Mesendoderm (in vitro differentiated cells): ENCODE results near the gene CEP170.

Source experiments
- DNase-seq: peaks from one replicate; pipeline ENCODE4 v3.0.0; 2013
- H2AK5ac ChIP-seq: 2 replicates; pipeline ENCODE4 v1.6.1; 2013; ENCODE audit warnings: low read length, inconsistent platforms
- H2BK120ac ChIP-seq: 2 replicates; pipeline ENCODE4 v1.6.1; 2013; ENCODE audit warnings: low read depth, mild to moderate bottlenecking, low read length, moderate library complexity, mixed read lengths
- H2BK15ac ChIP-seq: replicated peaks from 2 replicates; pipeline ENCODE4 v1.6.1; 2013; ENCODE audit warnings: low read depth, mild to moderate bottlenecking, moderate library complexity
- H2BK5ac ChIP-seq: 2 replicates; pipeline ENCODE4 v1.6.1; 2013; ENCODE audit warnings: low read length, inconsistent platforms
- H3K18ac ChIP-seq: 2 replicates; pipeline ENCODE4 v1.6.1; 2013; ENCODE audit warnings: mild to moderate bottlenecking, low read length, mixed read lengths
- H3K23ac ChIP-seq: one replicate; pipeline ENCODE4 v1.6.1; 2013; ENCODE audit warnings: low read length
- H3K27ac ChIP-seq: 2 replicates; pipeline ENCODE4 v1.5.1; 2013; ENCODE audit warnings: low read depth, mild to moderate bottlenecking, inconsistent platforms, low read length, moderate library complexity
- H3K27me3 ChIP-seq: 2 replicates; pipeline ENCODE4 v1.6.1; 2013; ENCODE audit warnings: low read length, control low read depth, mild to moderate bottlenecking, inconsistent platforms; ENCODE audit not compliant: insufficient read depth, poor library complexity
- H3K36me3 ChIP-seq: 2 replicates; pipeline ENCODE4 v1.6.1; 2013; ENCODE audit warnings: low read length, inconsistent platforms; ENCODE audit not compliant: control insufficient read depth, insufficient read depth
- H3K4ac ChIP-seq: one replicate; pipeline ENCODE4 v1.6.1; 2013; ENCODE audit warnings: low read depth, mild to moderate bottlenecking, low read length, moderate library complexity
- H3K4me1 ChIP-seq: 2 replicates; pipeline ENCODE4 v1.6.1; 2013; ENCODE audit warnings: low read depth, low read length, inconsistent platforms; ENCODE audit not compliant: control insufficient read depth
- H3K4me2 ChIP-seq: 2 replicates; pipeline ENCODE4 v1.6.1; 2013; ENCODE audit warnings: low read length
- H3K4me3 ChIP-seq: 2 replicates; pipeline ENCODE4 v1.5.1; 2013; ENCODE audit warnings: mild to moderate bottlenecking, low read length
- H3K56ac ChIP-seq: one replicate; pipeline ENCODE4 v1.6.1; 2013; ENCODE audit warnings: low read length
- H3K79me1 ChIP-seq: 2 replicates; pipeline ENCODE4 v1.6.1; 2013; ENCODE audit warnings: low read length, inconsistent platforms
- H3K79me2 ChIP-seq: 2 replicates; pipeline ENCODE4 v1.6.1; 2013; ENCODE audit warnings: mild to moderate bottlenecking, low read length; ENCODE audit not compliant: control insufficient read depth, insufficient read depth
- H3K9ac ChIP-seq: 2 replicates; pipeline ENCODE4 v1.6.1; 2013; ENCODE audit warnings: low read length, inconsistent platforms
- H4K5ac ChIP-seq: one replicate; pipeline ENCODE4 v1.6.1; 2013; ENCODE audit warnings: low read length
- H4K8ac ChIP-seq: one replicate; pipeline ENCODE4 v1.6.1; 2013; ENCODE audit warnings: low read depth, mild to moderate bottlenecking, control low read depth, low read length, moderate library complexity
- WGBS: extraction: QIAGEN DNeasy Blood & Tissue Kit; methylation state at CpG from one replicate; pipeline ENCODE4 v1.1.7; 2013; ENCODE audit warnings: low lambda C conversion rate, missing lambda C conversion rate; ENCODE audit not compliant: insufficient coverage; ENCODE audit errors: extremely low coverage; 5-methylcytosine and 5-hydroxymethylcytosine counted together

CEP170 gene

GRCh38 chr1:243267471-243267880 lies 12.4 kb upstream of the CEP170 start:
- Histone ChIP-seq H3K9ac (no peak overlapping the region), H2AK5ac (no peak overlapping the region), H3K27ac (no peak overlapping the region), H3K79me1 (no peaks in the 10 kb centered on the region), H3K56ac (no peak overlapping the region), H3K36me3 (no peaks in the 10 kb centered on the region), H3K4me2 (no peak overlapping the region), H2BK120ac (no peak overlapping the region), H3K4me1 (peaks cover 5% of the 10 kb centered on the region), H3K18ac (no peak overlapping the region), H3K4me3 (no peak overlapping the region), H4K5ac (no peak overlapping the region), H2BK5ac (no peak overlapping the region), H4K8ac (no peak overlapping the region), H3K23ac (no peak overlapping the region), H3K79me2 (no peaks in the 10 kb centered on the region), H3K4ac (no peak overlapping the region), H2BK15ac (no peak overlapping the region), H3K27me3 (no peaks in the 10 kb centered on the region)
- DNase-seq: no peak
- WGBS: no CpG with 5 or more reads among the region's 10 CpGs

- H3K56ac ChIP-seq: no peak overlapping the region
- H3K23ac ChIP-seq: no peak overlapping the region
- no peak overlapping the region for H2BK15ac ChIP-seq
- H3K27ac ChIP-seq: no peak overlapping the region
- H3K4me3 ChIP-seq: no peak overlapping the region
- peaks cover 5% of the 10 kb centered on the region for H3K4me1 ChIP-seq
- H3K4ac ChIP-seq: no peak overlapping the region
- no peak overlapping the region for H3K9ac ChIP-seq
- no peak overlapping the region for H2BK120ac ChIP-seq
- H2BK5ac ChIP-seq: no peak overlapping the region
- H4K8ac ChIP-seq: no peak overlapping the region
- H4K5ac ChIP-seq: no peak overlapping the region
- H3K4me2 ChIP-seq: no peak overlapping the region
- H3K36me3 ChIP-seq: no peaks in the 10 kb centered on the region
- no peaks in the 10 kb centered on the region for H3K79me2 ChIP-seq
- H3K79me1 ChIP-seq: no peaks in the 10 kb centered on the region
- no peak overlapping the region for H3K18ac ChIP-seq
- DNase-seq: peak; percentile 23
- H3K27me3 ChIP-seq: no peaks in the 10 kb centered on the region
- no CpG with 5 or more reads among the region's 4 CpGs for WGBS
- H2AK5ac ChIP-seq: no peak overlapping the region
These were observed 11.2 kb upstream of the CEP170 start for GRCh38 chr1:243266231-243266630.

DNA sequence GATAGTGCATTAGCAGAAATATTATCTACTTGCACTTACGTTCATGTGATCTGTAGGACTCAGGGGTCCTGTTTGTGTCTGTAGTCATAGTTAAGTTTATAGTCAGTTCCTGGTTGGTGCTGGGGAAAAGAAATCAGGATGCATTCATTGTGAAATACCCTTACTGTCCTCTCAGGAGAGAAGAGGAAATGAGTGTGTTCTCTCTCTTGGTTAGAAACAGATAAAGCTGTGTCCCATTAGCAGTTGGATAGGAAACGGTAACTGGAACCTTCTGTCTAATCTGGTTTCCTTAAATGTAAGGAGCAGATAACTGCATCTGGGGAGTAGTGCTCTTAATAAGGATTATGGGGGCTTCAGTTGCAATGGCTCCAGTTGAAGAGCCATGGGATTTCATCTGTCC lies 9.6 kb upstream of the CEP170 start:
- Histone ChIP-seq H3K36me3 (no peaks in the 10 kb centered on the region), H2AK5ac (no peak overlapping the region), H3K27me3 (no peaks in the 10 kb centered on the region), H2BK120ac (no peak overlapping the region), H2BK15ac (no peak overlapping the region), H3K4me3 (no peak overlapping the region), H3K27ac (no peak overlapping the region), H4K8ac (no peak overlapping the region), H4K5ac (no peak overlapping the region), H3K18ac (no peak overlapping the region), H3K4me2 (no peak overlapping the region), H3K9ac (no peak overlapping the region), H3K4me1 (peaks cover 4% of the 10 kb centered on the region), H3K79me2 (no peaks in the 10 kb centered on the region), H3K56ac (no peak overlapping the region), H2BK5ac (no peak overlapping the region), H3K79me1 (no peaks in the 10 kb centered on the region), H3K4ac (no peak overlapping the region), H3K23ac (no peak overlapping the region)
- WGBS: no CpG with 5 or more reads among the region's 2 CpGs
- DNase-seq: peak; percentile 54

DNA sequence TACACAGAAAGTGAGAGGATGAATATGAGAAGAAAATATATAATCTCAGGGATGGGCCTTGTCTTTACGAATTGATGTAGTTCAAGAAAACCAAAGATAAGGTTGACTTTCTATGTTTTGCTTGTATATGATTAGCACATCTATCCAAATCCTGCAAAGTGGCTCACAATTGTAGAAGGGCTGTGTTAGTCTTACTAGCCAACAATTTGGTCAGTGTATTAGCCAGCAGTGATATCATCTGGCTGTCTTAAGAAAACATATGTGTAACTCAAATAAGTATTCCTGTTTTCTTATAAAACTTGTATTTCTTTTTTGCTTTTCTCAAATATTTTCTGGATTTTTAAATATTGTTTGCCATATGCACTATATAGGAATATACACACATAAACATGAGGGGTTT lies 6.3 kb upstream of the CEP170 start:
- no CpG with 5 or more reads among the region's 1 CpG for WGBS
- H4K8ac ChIP-seq: no peak overlapping the region

GRCh38 chr1:243260221-243260880 lies 5.3 kb upstream of the CEP170 start:
- no peak overlapping the region for H2BK15ac ChIP-seq
- H3K9ac ChIP-seq: no peak overlapping the region
- no peak for DNase-seq
- H3K79me2 ChIP-seq: no peaks in the 10 kb centered on the region
- H3K27ac ChIP-seq: no peak overlapping the region
- H3K56ac ChIP-seq: no peak overlapping the region
- no peak overlapping the region for H2BK5ac ChIP-seq
- no peak overlapping the region for H3K4me2 ChIP-seq
- H3K4me1 ChIP-seq: no peaks in the 10 kb centered on the region
- H4K5ac ChIP-seq: no peak overlapping the region
- H4K8ac ChIP-seq: no peak overlapping the region
- H3K18ac ChIP-seq: no peak overlapping the region
- H3K79me1 ChIP-seq: no peaks in the 10 kb centered on the region
- H2BK120ac ChIP-seq: no peak overlapping the region
- H3K36me3 ChIP-seq: no peaks in the 10 kb centered on the region
- H3K23ac ChIP-seq: no peak overlapping the region
- no peak overlapping the region for H2AK5ac ChIP-seq
- H3K4ac ChIP-seq: no peak overlapping the region
- no CpG with 5 or more reads among the region's 4 CpGs for WGBS
- no peak overlapping the region for H3K4me3 ChIP-seq
- H3K27me3 ChIP-seq: no peaks in the 10 kb centered on the region

More for the DNA sequence above, 6.3 kb upstream of the CEP170 start:
- H2BK15ac ChIP-seq: no peak overlapping the region
- no peak overlapping the region for H4K5ac ChIP-seq
- H3K23ac ChIP-seq: no peak overlapping the region
- no peaks in the 10 kb centered on the region for H3K79me1 ChIP-seq
- H3K79me2 ChIP-seq: no peaks in the 10 kb centered on the region
- no peak overlapping the region for H3K18ac ChIP-seq
- H3K4me2 ChIP-seq: no peak overlapping the region
- H3K56ac ChIP-seq: no peak overlapping the region
- H3K4me3 ChIP-seq: no peak overlapping the region
- H3K27me3 ChIP-seq: no peaks in the 10 kb centered on the region
- H3K4me1 ChIP-seq: no peaks in the 10 kb centered on the region
- H3K9ac ChIP-seq: no peak overlapping the region
- DNase-seq: no peak
- no peaks in the 10 kb centered on the region for H3K36me3 ChIP-seq
- H2AK5ac ChIP-seq: no peak overlapping the region
- H2BK5ac ChIP-seq: no peak overlapping the region
- H3K27ac ChIP-seq: no peak overlapping the region
- H2BK120ac ChIP-seq: no peak overlapping the region
- H3K4ac ChIP-seq: no peak overlapping the region

GRCh38 chr1:243258731-243259130 lies 3.6 kb upstream of the CEP170 start:
- Histone ChIP-seq H3K18ac (no peak overlapping the region), H3K4me1 (no peaks in the 10 kb centered on the region), H4K8ac (no peak overlapping the region), H3K9ac (no peak overlapping the region), H3K79me2 (peaks cover 3% of the 10 kb centered on the region), H3K36me3 (no peaks in the 10 kb centered on the region), H2BK15ac (no peak overlapping the region), H3K23ac (no peak overlapping the region), H2AK5ac (no peak overlapping the region), H3K4me2 (no peak overlapping the region), H3K27me3 (no peaks in the 10 kb centered on the region), H3K4ac (no peak overlapping the region), H3K27ac (no peak overlapping the region), H3K56ac (no peak overlapping the region), H2BK120ac (no peak overlapping the region), H2BK5ac (no peak overlapping the region), H3K4me3 (no peak overlapping the region), H4K5ac (no peak overlapping the region), H3K79me1 (no peaks in the 10 kb centered on the region)
- no peak for DNase-seq
- no CpG with 5 or more reads among the region's 7 CpGs for WGBS
